HepG2 (cell line): ENCODE results near the gene SMAP1. TPM values are rescaled to one million over a fixed set of nuclear protein-coding genes. Genes with fewer than 3 reads are reported as not detected.

ENCODE experiments used
- ATAC-seq: fragments of 200-7000 bp; cut with Tn5 transposase; 3 replicates; pipeline ENCODE4 v1.9.1; 2020; ENCODE audit warnings: mild to moderate bottlenecking, moderate library complexity
- BruUV-seq: library from RNA; stranded (reverse); fragments of 400-500 nt; replicated peaks from 2 replicates; lab custom pipeline; 2021; lab: Mats Ljungman, UMichigan
- CTCF ChIA-PET: fragments of 300-600 bp; formaldehyde crosslinking; extraction: SDS; loops from one replicate; lab custom pipeline; 2021; ENCODE audit warnings: low total read pairs, inconsistent platforms, low intra/inter-chr PET ratio; lab: Yijun Ruan, JAX
- POLR2A ChIA-PET: fragments of 350-600 bp; sonication (Branson Sonifier 250); formaldehyde crosslinking; loops from one replicate; lab custom pipeline; 2020; ENCODE audit warnings: antibody characterized with exemption, inconsistent platforms; lab: Yijun Ruan, JAX
- DNase-seq: peaks from one replicate; pipeline ENCODE4 v3.0.0-alpha.2; 2015; ENCODE audit warnings: low spot score
- FAIRE-seq: peaks from 3 replicates; lab custom pipeline; 2011; peaks lifted over from hg19 to GRCh38; lab: Jason Lieb, UNC
- H2AFZ ChIP-seq: one replicate; pipeline ENCODE4 v1.6.1; 2011; ENCODE audit warnings: low read length, inconsistent platforms
- H3K27ac ChIP-seq: fragments of 300-600 bp; 3 replicates; pipeline ENCODE4 v1.8.0; 2011; ENCODE audit warnings: mixed run types, mild to moderate bottlenecking, mixed read lengths, low read length, inconsistent platforms; ENCODE audit not compliant: insufficient read depth; ENCODE audit errors: extremely low read length
- H3K27me3 ChIP-seq, 2 experiments: fragments of 200-600 bp in 1 of 2; 2 replicates in 1 of 2; 3 replicates in 1 of 2; pipeline versions ENCODE4 v1.6.0 to v1.8.0; 2011; ENCODE audit warnings: low read length in 2 of 2, mild to moderate bottlenecking in 2 of 2, moderate library complexity in 2 of 2, inconsistent platforms in 1 of 2; ENCODE audit not compliant: insufficient read depth in 2 of 2, control insufficient read depth in 1 of 2
- H3K36me3 ChIP-seq, 2 experiments: fragments of 200-600 bp in 1 of 2; replicated peaks in 1 of 2; 2 replicates in 1 of 2; 3 replicates in 1 of 2; pipeline versions ENCODE4 v1.5.1 to v1.8.0; 2011; ENCODE audit warnings: low read length in 2 of 2, inconsistent platforms in 1 of 2; ENCODE audit not compliant: insufficient read depth in 2 of 2, control insufficient read depth in 1 of 2
- H3K4me1 ChIP-seq: 2 replicates; pipeline ENCODE4 v1.5.1; 2012; ENCODE audit warnings: low read length, inconsistent platforms; ENCODE audit not compliant: insufficient read depth
- H3K4me2 ChIP-seq: 2 replicates; pipeline ENCODE4 v1.6.0; 2011; ENCODE audit warnings: low read depth, low read length, inconsistent platforms
- H3K4me3 ChIP-seq, 3 experiments: fragments of 200-600 bp in 1 of 3; sonication (generic), shearing (Covaris generic) in 1 of 3; replicated peaks in 1 of 3; 2 replicates each; pipeline ENCODE4 v1.5.1; 2011 to 2016; ENCODE audit warnings: low read length in 3 of 3, inconsistent platforms in 2 of 3, low read depth in 2 of 3, mild to moderate bottlenecking in 2 of 3, control low read depth in 1 of 3, mixed read lengths in 1 of 3; ENCODE audit not compliant: insufficient read depth in 1 of 3
- H3K79me2 ChIP-seq: one replicate; pipeline ENCODE4 v1.6.1; 2011; ENCODE audit warnings: low read length, inconsistent platforms; ENCODE audit not compliant: insufficient read depth
- H3K9ac ChIP-seq: 2 replicates; pipeline ENCODE4 v1.6.0; 2011; ENCODE audit warnings: mild to moderate bottlenecking, low read depth, low read length, inconsistent platforms; ENCODE audit not compliant: insufficient read depth
- H3K9me3 ChIP-seq: 2 replicates; pipeline ENCODE4 v1.5.1; 2012; ENCODE audit warnings: mild to moderate bottlenecking, low read length
- H4K20me1 ChIP-seq: 2 replicates; pipeline ENCODE4 v1.6.0; 2011; ENCODE audit warnings: inconsistent platforms, mild to moderate bottlenecking, low read length, moderate library complexity; ENCODE audit not compliant: insufficient read depth
- BRD4 ChIP-seq: sonication (generic); formaldehyde crosslinking; IDR thresholded peaks from 2 replicates; pipeline ENCODE4 v1.4.0; 2020; ENCODE audit warnings: missing genetic modification reagents
- FOXP1 ChIP-seq, 2 experiments: fragments of 450-650 bp in 1 of 2; IDR thresholded peaks; 2 replicates each; pipeline ENCODE4 v1.6.1; 2017 to 2018; ENCODE audit warnings: antibody characterized with exemption in 1 of 2
- GATA4 ChIP-seq: sonication (generic); IDR thresholded peaks from 2 replicates; pipeline ENCODE4 v1.6.1; 2016; ENCODE audit warnings: antibody characterized with exemption, low read depth, borderline replicate concordance
- HCFC1 ChIP-seq: fragments of 150-350 bp; IDR thresholded peaks from 2 replicates; pipeline ENCODE4 v1.6.1; 2014; ENCODE audit warnings: low read depth, low read length
- JUN ChIP-seq: sonication (generic); formaldehyde crosslinking; IDR thresholded peaks from 2 replicates; pipeline ENCODE4 v1.4.0; 2020; ENCODE audit warnings: mild to moderate bottlenecking, missing genetic modification reagents
- MTF2 ChIP-seq: sonication (generic); formaldehyde crosslinking; IDR thresholded peaks from 2 replicates; pipeline ENCODE4 v1.5.0; 2020; ENCODE audit warnings: missing genetic modification reagents, borderline replicate concordance
- NFKBIZ ChIP-seq: IDR thresholded peaks from 2 replicates; pipeline ENCODE4 v1.6.1; 2018; ENCODE audit warnings: missing genetic modification reagents, missing compliant biosample characterization
- RFXAP ChIP-seq: sonication (generic); formaldehyde crosslinking; IDR thresholded peaks from 2 replicates; pipeline ENCODE4 v1.4.0; 2020; ENCODE audit warnings: missing genetic modification reagents, borderline replicate concordance
- SRSF4 ChIP-seq: fragments of 200-400 bp; formaldehyde crosslinking; IDR thresholded peaks from one replicate; pipeline ENCODE4 v1.6.1; 2018; ENCODE audit warnings: mild to moderate bottlenecking, low read depth, low read length, moderate library complexity; ENCODE audit not compliant: poor library complexity, severe bottlenecking
- XBP1 ChIP-seq: sonication (generic); formaldehyde crosslinking; IDR thresholded peaks from 2 replicates; pipeline ENCODE4 v1.5.0; 2020; ENCODE audit warnings: missing genetic modification reagents
- ZMYM4 ChIP-seq: sonication (generic); formaldehyde crosslinking; IDR thresholded peaks from 2 replicates; pipeline ENCODE4 v1.8.1; 2023; ENCODE audit warnings: mild to moderate bottlenecking, missing genetic modification reagents
- ZNF10 ChIP-seq: sonication (generic); formaldehyde crosslinking; IDR thresholded peaks from 2 replicates; pipeline ENCODE4 v1.4.0; 2020; ENCODE audit warnings: mild to moderate bottlenecking, low read depth, missing genetic modification reagents, borderline replicate concordance
- ZNF20 ChIP-seq: sonication (generic); formaldehyde crosslinking; IDR thresholded peaks from 2 replicates; pipeline ENCODE4 v1.4.0; 2020; ENCODE audit warnings: mild to moderate bottlenecking, moderate library complexity, missing genetic modification reagents
- ZNF563 ChIP-seq: sonication (generic); formaldehyde crosslinking; IDR thresholded peaks from 2 replicates; pipeline ENCODE4 v1.8.0; 2022; ENCODE audit warnings: mild to moderate bottlenecking, moderate library complexity, missing genetic modification reagents
- ZNF7 ChIP-seq: IDR thresholded peaks from 2 replicates; pipeline ENCODE4 v1.6.1; 2016; ENCODE audit warnings: missing biosample characterization, missing genetic modification reagents
- ZNF777 ChIP-seq: sonication (generic); formaldehyde crosslinking; IDR thresholded peaks from 2 replicates; pipeline ENCODE4 v1.4.0; 2020; ENCODE audit warnings: missing genetic modification reagents
- ZSCAN30 ChIP-seq: sonication (generic); formaldehyde crosslinking; IDR thresholded peaks from 2 replicates; pipeline ENCODE4 v1.5.0; 2020; ENCODE audit warnings: mild to moderate bottlenecking, missing genetic modification reagents
- WGBS: methylation state at CpG from one replicate; pipeline ENCODE4 v1.1.6; 2017; ENCODE audit warnings: low lambda C conversion rate; 5-methylcytosine and 5-hydroxymethylcytosine counted together
- in situ Hi-C: cut with HindIII; loops from 2 replicates; pipeline ENCODE4 v1.10.0; 2017; ENCODE audit warnings: low pct_unique_long_range_greater_than_20kb; ENCODE audit not compliant: extremely low pct_ligation_motif_present
- intact Hi-C: fragments of 100-400 bp; cut with micrococcal nuclease; formaldehyde crosslinking; loops from one replicate; pipeline ENCODE4 v1.10.0; 2022; ENCODE audit not compliant: unreplicated experiment
- polyA plus RNA-seq, 8 experiments: library from polyadenylated mRNA; depleted of rRNA in 3 of 8; stranded (reverse) in 7 of 8; unstranded in 1 of 8; fragments of >200 nt; fragmentation: Illumina TruSeq in 4 of 8; extraction: Trizol in 4 of 8; gene quantifications; 2 replicates each; pipeline versions ENCODE4 v1.2.1 to v1.2.3, GENCODE V29; 2011 to 2016; ENCODE audit warnings: low read depth in 4 of 8, missing spikeins in 1 of 8, mixed read lengths in 1 of 8; ENCODE audit not compliant: insufficient read depth in 1 of 8
- total RNA-seq, 5 experiments: library from RNA; depleted of rRNA; stranded (reverse); fragments of >200 nt; fragmentation: Illumina TruSeq; extraction: Trizol; gene quantifications; 2 replicates each; pipeline ENCODE4 v1.2.3, GENCODE V29; 2016; ENCODE audit warnings: low read depth in 1 of 5
- TF ChIP-seq, protein P1 (sequence below): sonication (generic); formaldehyde crosslinking; IDR thresholded peaks from 2 replicates; pipeline ENCODE4 v1.4.0; 2020; ENCODE audit warnings: missing genetic modification reagents, borderline replicate concordance

SMAP1 gene
- total and polyA plus RNA-seq, 2 of the 13 experiments (the other 11 are each of a cell fraction or from before 2014, with no cell fraction given), result 13.4 to 17.8 TPM

DNA sequence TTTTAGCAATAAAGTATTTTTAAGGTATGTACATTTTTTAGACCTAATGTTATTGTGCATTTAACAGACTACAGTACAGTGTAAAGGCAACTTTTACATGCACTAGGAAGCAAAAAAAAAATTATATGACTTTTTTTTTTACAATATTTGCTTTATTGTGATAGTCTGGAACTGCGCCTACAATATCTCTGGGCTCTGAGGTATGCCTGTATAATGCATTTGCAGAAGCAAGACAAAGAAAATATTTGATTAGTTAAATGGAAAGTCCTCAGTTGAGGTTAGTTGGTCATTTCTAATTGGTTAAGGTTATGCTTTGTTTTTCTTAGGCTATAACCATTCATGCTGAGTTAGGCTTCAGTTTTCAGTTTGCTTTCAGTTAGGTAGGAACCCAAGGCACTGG is 46.9 kb upstream of the SMAP1 start (continued):
- TF ChIP-seq, protein P1, sequence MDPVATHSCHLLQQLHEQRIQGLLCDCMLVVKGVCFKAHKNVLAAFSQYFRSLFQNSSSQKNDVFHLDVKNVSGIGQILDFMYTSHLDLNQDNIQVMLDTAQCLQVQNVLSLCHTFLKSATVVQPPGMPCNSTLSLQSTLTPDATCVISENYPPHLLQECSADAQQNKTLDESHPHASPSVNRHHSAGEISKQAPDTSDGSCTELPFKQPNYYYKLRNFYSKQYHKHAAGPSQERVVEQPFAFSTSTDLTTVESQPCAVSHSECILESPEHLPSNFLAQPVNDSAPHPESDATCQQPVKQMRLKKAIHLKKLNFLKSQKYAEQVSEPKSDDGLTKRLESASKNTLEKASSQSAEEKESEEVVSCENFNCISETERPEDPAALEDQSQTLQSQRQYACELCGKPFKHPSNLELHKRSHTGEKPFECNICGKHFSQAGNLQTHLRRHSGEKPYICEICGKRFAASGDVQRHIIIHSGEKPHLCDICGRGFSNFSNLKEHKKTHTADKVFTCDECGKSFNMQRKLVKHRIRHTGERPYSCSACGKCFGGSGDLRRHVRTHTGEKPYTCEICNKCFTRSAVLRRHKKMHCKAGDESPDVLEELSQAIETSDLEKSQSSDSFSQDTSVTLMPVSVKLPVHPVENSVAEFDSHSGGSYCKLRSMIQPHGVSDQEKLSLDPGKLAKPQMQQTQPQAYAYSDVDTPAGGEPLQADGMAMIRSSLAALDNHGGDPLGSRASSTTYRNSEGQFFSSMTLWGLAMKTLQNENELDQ (CRISPR knock-in tag), result no peak
- no peak for TF ChIP-seq ZNF10 (CRISPR knock-in tag)
- TF ChIP-seq NFKBIZ (CRISPR knock-in tag), result no peak
- TF ChIP-seq ZNF7, result no peak

DNA sequence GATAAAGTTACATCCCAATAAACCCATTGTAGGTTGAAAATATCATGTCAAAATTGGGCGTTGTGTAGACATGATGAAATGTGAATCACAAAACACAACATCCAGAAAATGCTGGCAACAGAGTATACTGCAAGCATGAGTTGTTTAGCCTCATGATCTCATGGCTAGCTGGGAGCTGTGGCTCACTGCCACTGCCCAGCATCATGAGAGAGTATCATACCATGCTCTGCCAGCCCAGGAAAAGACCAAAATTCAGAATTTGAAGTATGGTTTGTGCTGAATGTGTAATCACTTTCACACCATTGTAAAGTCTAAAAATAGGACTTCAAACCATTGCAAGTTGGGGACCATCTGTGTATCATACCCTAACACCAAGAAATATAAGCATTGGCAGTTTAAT is 45.2 kb upstream of the SMAP1 start:
- in situ Hi-C loops, result no loop called here
- no TSS peak for BruUV-seq
- Histone ChIP-seq H3K9me3 (no peaks in the 10 kb centered on the region), H3K79me2 (no peaks in the 10 kb centered on the region), H3K4me2 (no peak overlapping the region), H3K36me3 (no peaks in the 10 kb centered on the region), H3K4me3 (no peak overlapping the region), H4K20me1 (no peaks in the 10 kb centered on the region), H3K9ac (no peak overlapping the region), H3K27ac (no peak overlapping the region), H2AFZ (no peak overlapping the region), H3K27me3 (no peaks in the 10 kb centered on the region), H3K4me1 (no peaks in the 10 kb centered on the region)
- TF ChIP-seq HCFC1 (no peak), MTF2 (CRISPR knock-in tag) (no peak), BRD4 (no peak), SRSF4 (no peak), JUN (CRISPR knock-in tag) (no peak), ZNF20 (no peak), ZMYM4 (CRISPR knock-in tag) (no peak), FOXP1 (IDR thresholded peaks at IDR 0.05) (no peak), FOXP1 (CRISPR knock-in tag; IDR thresholded peaks at IDR 0.05) (no peak), ZSCAN30 (CRISPR knock-in tag) (no peak), GATA4 (no peak), ZNF777 (CRISPR knock-in tag) (no peak), XBP1 (CRISPR knock-in tag) (no peak), RFXAP (CRISPR knock-in tag) (no peak), ZNF563 (no peak)
- ChIA-PET POLR2A (no interaction called here), CTCF (no interaction called here)
- intact Hi-C loops, result no loop called here
- ATAC-seq (no peak), DNase-seq (no peak), FAIRE-seq (no peak)
- WGBS, result 0% methylated on average over 1 of the region's 1 CpG
